GM21737 (cell line): ENCODE measurements around the gene ANKRD11.

ENCODE experiments used
- ATAC-seq: cut with Tn5 transposase; IDR thresholded peaks from one replicate; pipeline ENCODE4 v1.9.1; 2021; ENCODE audit warnings: mild to moderate bottlenecking, moderate library complexity; ENCODE audit not compliant: unreplicated experiment

ANKRD11 gene

GRCh38 chr16:89355686-89356085 lies 134.7 kb downstream of the ANKRD11 start:
- no peak for ATAC-seq

- ATAC-seq, result no peak
Observed at GRCh38 chr16:89355007-89355406, 135.4 kb downstream of the ANKRD11 start.

- ATAC-seq, result no peak
Observed at GRCh38 chr16:89354325-89354724, 136.0 kb downstream of the ANKRD11 start.

- no peak for ATAC-seq
Observed at GRCh38 chr16:89352091-89352681, 138.2 kb downstream of the ANKRD11 start.

- ATAC-seq, result no peak
Observed at GRCh38 chr16:89351645-89352044, 138.7 kb downstream of the ANKRD11 start.

- ATAC-seq, result no peak
Observed at GRCh38 chr16:89350701-89351380, 139.5 kb downstream of the ANKRD11 start.

- no peak for ATAC-seq
Observed at GRCh38 chr16:89349947-89350633, 140.3 kb downstream of the ANKRD11 start.

- ATAC-seq, result no peak
Observed at GRCh38 chr16:89347807-89348206, 142.6 kb downstream of the ANKRD11 start.

- ATAC-seq, result no peak
Observed at GRCh38 chr16:89346869-89347268, 143.5 kb downstream of the ANKRD11 start.

GRCh38 chr16:89345642-89346150 lies 144.7 kb downstream of the ANKRD11 start:
- ATAC-seq, result no peak

GRCh38 chr16:89344846-89345611 lies 145.3 kb downstream of the ANKRD11 start:
- ATAC-seq, result no peak

GRCh38 chr16:89344458-89344834 lies 145.9 kb downstream of the ANKRD11 start:
- no peak for ATAC-seq

GRCh38 chr16:89343501-89344457 lies 146.6 kb downstream of the ANKRD11 start:
- no peak for ATAC-seq

GRCh38 chr16:89341697-89342694 lies 148.4 kb downstream of the ANKRD11 start:
- ATAC-seq, result no peak

GRCh38 chr16:89341279-89341678 lies 149.1 kb downstream of the ANKRD11 start:
- ATAC-seq, result no peak

GRCh38 chr16:89338863-89339262 lies 151.5 kb downstream of the ANKRD11 start:
- no peak for ATAC-seq

- ATAC-seq, result no peak
Observed at GRCh38 chr16:89337965-89338364, 152.4 kb downstream of the ANKRD11 start.

- ATAC-seq, result no peak
Observed at GRCh38 chr16:89335803-89336485, 154.4 kb downstream of the ANKRD11 start.
